Measurements from ENCODE around the gene TMEM117. TPM values are rescaled to one million over a fixed set of nuclear protein-coding genes. Genes with fewer than 3 reads are reported as not detected.

The TMEM117 gene
- polyA plus RNA-seq, 1 donor (not counting 4 experiments of a cell fraction or from before 2014, with no cell fraction given), result 8.5 TPM

DNA sequence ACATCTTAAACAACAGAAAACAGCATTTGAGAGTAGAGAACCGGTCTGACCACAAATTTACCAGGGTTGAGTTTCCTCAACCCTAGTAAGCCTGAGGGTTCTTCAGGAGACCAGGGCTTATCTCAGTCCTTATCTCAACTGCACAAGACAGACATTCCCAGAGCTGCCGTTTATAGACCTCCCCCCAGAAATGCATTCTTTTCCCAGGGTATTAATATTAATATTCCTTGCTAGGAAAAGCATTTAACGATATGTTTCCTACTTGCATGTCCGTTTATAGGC, 12.3 kb downstream of the TMEM117 start:
- H3K9ac ChIP-seq (ENCODE audit: control insufficient read depth, extremely low read depth, insufficient read depth, low read length), result no peak overlapping the region
- H2AFZ ChIP-seq (ENCODE audit: control insufficient read depth, low read length), result no peak overlapping the region
- H3K4me1 ChIP-seq (ENCODE audit: control insufficient read depth, extremely low read depth, insufficient read depth, low read length), result peaks cover 30% of the 10 kb centered on the region
- dilution Hi-C loops (cut with MboI; ENCODE audit: extremely low pct_ligation_motif_present, low sequenced_read_pairs), result no loop called here
- FAIRE-seq (peak; percentile 60), DNase-seq (ENCODE audit: low read depth, low spot score) (no peak)
- H3K4me3 ChIP-seq (ENCODE audit: control insufficient read depth in 2 of 3, extremely low read depth in 1 of 3, insufficient read depth in 2 of 3, low read depth in 1 of 3, low read length in 3 of 3), result no peak overlapping the region
- H4K20me1 ChIP-seq (ENCODE audit: control insufficient read depth, extremely low read depth, insufficient read depth, low read length), result no peaks in the 10 kb centered on the region
- H3K4me2 ChIP-seq (ENCODE audit: control insufficient read depth, extremely low read depth, insufficient read depth, low read depth, low read length), result no peak overlapping the region
- H3K9me3 ChIP-seq (ENCODE audit: control insufficient read depth, low read depth, low read length), result peaks cover 4% of the 10 kb centered on the region
- H3K9me1 ChIP-seq (ENCODE audit: control insufficient read depth, extremely low read depth, insufficient read depth, low read length), result no peaks in the 10 kb centered on the region
- H3K36me3 ChIP-seq (ENCODE audit: control insufficient read depth in 2 of 2, extremely low read depth in 1 of 2, insufficient read depth in 2 of 2, low read length in 2 of 2), result peaks cover 0 to 3% of the 10 kb centered on the region in 2 experiments
- TF ChIP-seq, protein P1, sequence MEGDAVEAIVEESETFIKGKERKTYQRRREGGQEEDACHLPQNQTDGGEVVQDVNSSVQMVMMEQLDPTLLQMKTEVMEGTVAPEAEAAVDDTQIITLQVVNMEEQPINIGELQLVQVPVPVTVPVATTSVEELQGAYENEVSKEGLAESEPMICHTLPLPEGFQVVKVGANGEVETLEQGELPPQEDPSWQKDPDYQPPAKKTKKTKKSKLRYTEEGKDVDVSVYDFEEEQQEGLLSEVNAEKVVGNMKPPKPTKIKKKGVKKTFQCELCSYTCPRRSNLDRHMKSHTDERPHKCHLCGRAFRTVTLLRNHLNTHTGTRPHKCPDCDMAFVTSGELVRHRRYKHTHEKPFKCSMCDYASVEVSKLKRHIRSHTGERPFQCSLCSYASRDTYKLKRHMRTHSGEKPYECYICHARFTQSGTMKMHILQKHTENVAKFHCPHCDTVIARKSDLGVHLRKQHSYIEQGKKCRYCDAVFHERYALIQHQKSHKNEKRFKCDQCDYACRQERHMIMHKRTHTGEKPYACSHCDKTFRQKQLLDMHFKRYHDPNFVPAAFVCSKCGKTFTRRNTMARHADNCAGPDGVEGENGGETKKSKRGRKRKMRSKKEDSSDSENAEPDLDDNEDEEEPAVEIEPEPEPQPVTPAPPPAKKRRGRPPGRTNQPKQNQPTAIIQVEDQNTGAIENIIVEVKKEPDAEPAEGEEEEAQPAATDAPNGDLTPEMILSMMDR (optimal IDR thresholded peaks at IDR 0.05 in 1 of 3, IDR thresholded peaks at IDR 0.05 in 1 of 3, conservative IDR thresholded peaks at IDR 0.05 in 1 of 3; ENCODE audit: extremely low read depth in 1 of 3, insufficient read depth in 2 of 3, low read length in 3 of 3), result no peak
- no peak for TF ChIP-seq EZH2 (IDR thresholded peaks at IDR 0.05; ENCODE audit: low read length)
- no peaks in the 10 kb centered on the region for H3K79me2 ChIP-seq (ENCODE audit: control insufficient read depth, insufficient read depth, low read length)
- H3K27me3 ChIP-seq (ENCODE audit: control insufficient read depth, extremely low read depth, insufficient read depth, low read length), result no peaks in the 10 kb centered on the region
- H3K27ac ChIP-seq (ENCODE audit: control insufficient read depth, insufficient read depth, low read length), result peak overlapping the region; percentile 80

DNA sequence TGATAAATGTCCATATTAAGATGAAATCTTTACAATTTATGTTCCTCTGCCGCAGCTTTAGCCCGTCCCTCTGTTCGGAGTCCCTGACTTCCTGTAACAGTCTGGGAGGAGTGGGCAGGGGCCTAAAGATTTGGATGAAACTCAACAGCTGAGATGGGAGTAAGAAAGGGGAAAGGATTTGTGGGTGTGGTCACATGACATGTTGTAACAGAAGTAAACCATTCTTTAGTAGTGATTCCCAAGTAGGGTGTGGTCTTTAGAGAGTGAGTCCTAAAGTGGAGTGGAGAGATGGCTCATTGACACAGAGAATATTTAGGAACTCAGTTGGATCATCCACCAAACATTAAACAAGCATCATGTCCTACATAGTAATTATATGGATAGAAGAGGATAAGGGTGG, 12.9 kb downstream of the TMEM117 start:
- FAIRE-seq, result peak; percentile 63

More for the DNA sequence above, 12.9 kb downstream of the TMEM117 start:
- Histone ChIP-seq H3K36me3 (ENCODE audit: control insufficient read depth in 2 of 2, extremely low read depth in 1 of 2, insufficient read depth in 2 of 2, low read length in 2 of 2) (peaks cover 0 to 3% of the 10 kb centered on the region in 2 experiments), H3K4me3 (ENCODE audit: control insufficient read depth in 2 of 3, extremely low read depth in 1 of 3, insufficient read depth in 2 of 3, low read depth in 1 of 3, low read length in 3 of 3) (no peak overlapping the region), H3K9ac (ENCODE audit: control insufficient read depth, extremely low read depth, insufficient read depth, low read length) (no peak overlapping the region), H3K9me3 (ENCODE audit: control insufficient read depth, low read depth, low read length) (peaks cover 4% of the 10 kb centered on the region), H3K27me3 (ENCODE audit: control insufficient read depth, extremely low read depth, insufficient read depth, low read length) (no peaks in the 10 kb centered on the region), H3K4me2 (ENCODE audit: control insufficient read depth, extremely low read depth, insufficient read depth, low read depth, low read length) (peak overlapping the region; percentile 38), H3K9me1 (ENCODE audit: control insufficient read depth, extremely low read depth, insufficient read depth, low read length) (no peaks in the 10 kb centered on the region), H2AFZ (ENCODE audit: control insufficient read depth, low read length) (no peak overlapping the region), H4K20me1 (ENCODE audit: control insufficient read depth, extremely low read depth, insufficient read depth, low read length) (no peaks in the 10 kb centered on the region), H3K4me1 (ENCODE audit: control insufficient read depth, extremely low read depth, insufficient read depth, low read length) (peaks cover 30% of the 10 kb centered on the region), H3K79me2 (ENCODE audit: control insufficient read depth, insufficient read depth, low read length) (no peaks in the 10 kb centered on the region), H3K27ac (ENCODE audit: control insufficient read depth, insufficient read depth, low read length) (peak overlapping the region; percentile 63)
- no peak for TF ChIP-seq EZH2 (IDR thresholded peaks at IDR 0.05; ENCODE audit: low read length)
- TF ChIP-seq, protein P1 (optimal IDR thresholded peaks at IDR 0.05 in 1 of 3, IDR thresholded peaks at IDR 0.05 in 1 of 3, conservative IDR thresholded peaks at IDR 0.05 in 1 of 3; ENCODE audit: extremely low read depth in 1 of 3, insufficient read depth in 2 of 3, low read length in 3 of 3), result no peak
- no peak for DNase-seq (ENCODE audit: low read depth, low spot score)
- dilution Hi-C loops (cut with MboI; ENCODE audit: extremely low pct_ligation_motif_present, low sequenced_read_pairs), result no loop called here

Data from keratinocyte (primary cell).